Measurements from ENCODE around the gene FASLG. TPM values are rescaled to one million over a fixed set of nuclear protein-coding genes. Genes with fewer than 3 reads are reported as not detected.

The FASLG gene
- total RNA-seq, 1 experiment from 2014 or later: not detected

DNA sequence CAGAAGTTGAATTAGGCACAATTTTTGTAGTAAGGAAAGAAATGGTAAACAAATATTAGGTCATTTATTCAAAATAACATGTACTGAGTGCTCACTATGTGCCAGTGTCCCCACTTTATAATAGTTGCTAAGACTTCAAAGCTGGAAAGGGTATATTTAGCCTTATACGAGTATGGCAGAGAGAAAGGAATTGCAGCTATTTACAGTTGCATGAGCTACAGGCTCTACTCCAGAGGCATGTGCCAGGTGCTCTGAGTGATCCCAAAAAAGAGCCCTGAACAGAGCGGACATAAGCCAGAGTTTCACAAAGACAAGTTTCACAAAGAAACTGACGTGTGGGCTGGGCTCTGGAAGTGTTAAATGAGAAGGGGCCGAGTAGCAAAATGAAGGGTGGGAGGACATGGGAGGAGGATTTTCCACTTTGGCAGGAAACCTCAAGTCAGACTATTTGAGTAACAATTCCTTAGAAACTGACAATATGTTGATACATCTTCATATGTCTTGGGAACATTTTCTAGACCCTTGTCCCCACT, 40.9 kb downstream of the FASLG start:
- no peak overlapping the region for H3K27ac ChIP-seq (ENCODE audit: low read depth, low read length, poor library complexity, severe bottlenecking)
- no peaks in the 10 kb centered on the region for H3K4me1 ChIP-seq (ENCODE audit: insufficient read depth, low read length, poor library complexity, severe bottlenecking)
- no TSS peak for BruUV-seq (replicated peaks)
- TF ChIP-seq EZH2 (IDR thresholded peaks at IDR 0.05; ENCODE audit: borderline replicate concordance, low read depth, low read length, poor library complexity, severe bottlenecking): no peak
- TF ChIP-seq, protein P1, sequence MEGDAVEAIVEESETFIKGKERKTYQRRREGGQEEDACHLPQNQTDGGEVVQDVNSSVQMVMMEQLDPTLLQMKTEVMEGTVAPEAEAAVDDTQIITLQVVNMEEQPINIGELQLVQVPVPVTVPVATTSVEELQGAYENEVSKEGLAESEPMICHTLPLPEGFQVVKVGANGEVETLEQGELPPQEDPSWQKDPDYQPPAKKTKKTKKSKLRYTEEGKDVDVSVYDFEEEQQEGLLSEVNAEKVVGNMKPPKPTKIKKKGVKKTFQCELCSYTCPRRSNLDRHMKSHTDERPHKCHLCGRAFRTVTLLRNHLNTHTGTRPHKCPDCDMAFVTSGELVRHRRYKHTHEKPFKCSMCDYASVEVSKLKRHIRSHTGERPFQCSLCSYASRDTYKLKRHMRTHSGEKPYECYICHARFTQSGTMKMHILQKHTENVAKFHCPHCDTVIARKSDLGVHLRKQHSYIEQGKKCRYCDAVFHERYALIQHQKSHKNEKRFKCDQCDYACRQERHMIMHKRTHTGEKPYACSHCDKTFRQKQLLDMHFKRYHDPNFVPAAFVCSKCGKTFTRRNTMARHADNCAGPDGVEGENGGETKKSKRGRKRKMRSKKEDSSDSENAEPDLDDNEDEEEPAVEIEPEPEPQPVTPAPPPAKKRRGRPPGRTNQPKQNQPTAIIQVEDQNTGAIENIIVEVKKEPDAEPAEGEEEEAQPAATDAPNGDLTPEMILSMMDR (conservative IDR thresholded peaks at IDR 0.05; ENCODE audit: low read depth, low read length): no peak
- no peak for DNase-seq (ENCODE audit: low spot score)
- no peaks in the 10 kb centered on the region for H3K27me3 ChIP-seq (replicated peaks; ENCODE audit: insufficient read depth, low read depth, low read length, poor library complexity)
- H3K36me3 ChIP-seq (ENCODE audit: insufficient read depth, low read length, poor library complexity, severe bottlenecking): no peaks in the 10 kb centered on the region
- intact Hi-C loops (cut with micrococcal nuclease; ENCODE audit: unreplicated experiment): no loop called here
- H3K9me3 ChIP-seq (ENCODE audit: low read depth, low read length, poor library complexity, severe bottlenecking): no peaks in the 10 kb centered on the region
- H3K4me3 ChIP-seq (ENCODE audit: low read depth, low read length, poor library complexity, severe bottlenecking): no peak overlapping the region
- POLR2A ChIA-PET (ENCODE audit: low non-redundant PET): no interaction called here
- CTCF ChIA-PET: no interaction called here

DNA sequence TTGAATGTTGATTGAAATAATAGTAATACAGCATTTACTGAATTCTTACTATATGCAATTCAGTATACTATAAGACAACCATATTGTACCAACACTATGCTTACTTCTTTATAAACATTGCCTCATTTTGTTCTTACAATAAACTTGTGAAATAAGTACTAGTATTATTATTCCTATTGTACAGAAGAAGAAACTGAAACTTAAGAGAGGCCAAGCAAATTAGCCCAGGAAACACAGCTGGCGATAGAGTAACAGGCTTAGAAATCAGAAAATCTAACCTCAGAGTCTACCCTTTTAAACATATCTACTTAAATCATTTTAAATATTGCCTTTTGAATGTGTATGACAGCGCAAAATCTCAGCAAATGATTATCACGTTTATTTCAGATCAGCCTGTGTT, 41.7 kb downstream of the FASLG start:
- TF ChIP-seq, protein P1 (conservative IDR thresholded peaks at IDR 0.05; ENCODE audit: low read depth, low read length): no peak
- TF ChIP-seq EZH2 (IDR thresholded peaks at IDR 0.05; ENCODE audit: borderline replicate concordance, low read depth, low read length, poor library complexity, severe bottlenecking): no peak
- CTCF ChIA-PET: no interaction called here
- no peak for DNase-seq (ENCODE audit: low spot score)
- POLR2A ChIA-PET (ENCODE audit: low non-redundant PET): no interaction called here
- Histone ChIP-seq H3K27me3 (replicated peaks; ENCODE audit: insufficient read depth, low read depth, low read length, poor library complexity) (no peaks in the 10 kb centered on the region), H3K4me3 (ENCODE audit: low read depth, low read length, poor library complexity, severe bottlenecking) (no peak overlapping the region), H3K9me3 (ENCODE audit: low read depth, low read length, poor library complexity, severe bottlenecking) (no peaks in the 10 kb centered on the region), H3K27ac (ENCODE audit: low read depth, low read length, poor library complexity, severe bottlenecking) (no peak overlapping the region), H3K36me3 (ENCODE audit: insufficient read depth, low read length, poor library complexity, severe bottlenecking) (no peaks in the 10 kb centered on the region), H3K4me1 (ENCODE audit: insufficient read depth, low read length, poor library complexity, severe bottlenecking) (no peaks in the 10 kb centered on the region)
- BruUV-seq (replicated peaks): no TSS peak
- intact Hi-C loops (cut with micrococcal nuclease; ENCODE audit: unreplicated experiment): no loop called here

DNA sequence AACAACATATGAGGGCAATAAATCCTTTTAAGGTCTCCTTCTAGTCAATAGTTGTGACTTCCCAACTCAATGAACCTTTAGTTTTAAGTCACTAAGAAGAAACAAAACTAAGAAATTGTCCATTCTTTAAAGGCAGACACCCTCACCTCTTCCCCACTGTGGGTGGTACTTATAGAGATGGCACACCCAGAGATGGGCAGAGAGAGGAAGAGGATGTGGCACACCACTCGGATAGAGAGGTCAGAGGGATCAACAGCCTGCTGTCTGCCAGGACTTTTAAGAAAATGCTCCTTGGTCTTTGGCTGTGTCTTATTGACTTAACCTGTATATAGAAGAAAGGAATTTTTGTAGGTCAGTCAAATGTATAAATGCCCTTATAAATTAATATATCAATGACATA, 45.1 kb downstream of the FASLG start:
- Histone ChIP-seq H3K27ac (ENCODE audit: low read depth, low read length, poor library complexity, severe bottlenecking) (no peak overlapping the region), H3K27me3 (replicated peaks; ENCODE audit: insufficient read depth, low read depth, low read length, poor library complexity) (no peaks in the 10 kb centered on the region), H3K36me3 (ENCODE audit: insufficient read depth, low read length, poor library complexity, severe bottlenecking) (no peaks in the 10 kb centered on the region), H3K4me3 (ENCODE audit: low read depth, low read length, poor library complexity, severe bottlenecking) (no peak overlapping the region), H3K9me3 (ENCODE audit: low read depth, low read length, poor library complexity, severe bottlenecking) (no peaks in the 10 kb centered on the region), H3K4me1 (ENCODE audit: insufficient read depth, low read length, poor library complexity, severe bottlenecking) (no peaks in the 10 kb centered on the region)
- CTCF ChIA-PET: no interaction called here
- DNase-seq (ENCODE audit: low spot score): no peak
- POLR2A ChIA-PET (ENCODE audit: low non-redundant PET): no interaction called here
- intact Hi-C loops (cut with micrococcal nuclease; ENCODE audit: unreplicated experiment): no loop called here
- TF ChIP-seq, protein P1 (conservative IDR thresholded peaks at IDR 0.05; ENCODE audit: low read depth, low read length): no peak
- TF ChIP-seq EZH2 (IDR thresholded peaks at IDR 0.05; ENCODE audit: borderline replicate concordance, low read depth, low read length, poor library complexity, severe bottlenecking): no peak
- BruUV-seq (replicated peaks): no TSS peak
